Left ventricle myocardium superior (tissue), 1 donor: ENCODE data around the gene AGAP1. TPM values are rescaled to one million over a fixed set of nuclear protein-coding genes. Genes with fewer than 3 reads are reported as not detected.
A peak's percentile ranks its signal among the peaks of the same experiment; 100 is the strongest.
"Not testable (repeated sequence)": the region's sequence is repeated elsewhere in the genome, so short reads cannot be mapped to it uniquely, and the experiment has no call there.

Source experiments
- ATAC-seq: fragments of 200-7000 bp; cut with Tn5 transposase; one replicate; pipeline ENCODE4 v1.9.1; 2020; ENCODE audit warnings: mild to moderate bottlenecking, moderate library complexity
- DNase-seq: peaks from one replicate; pipeline ENCODE4 v3.0.0-alpha.2; 2020
- intact Hi-C: fragments of 100-400 bp; cut with micrococcal nuclease; formaldehyde crosslinking; loops from one replicate; pipeline ENCODE4 v1.11.0; 2022
- total RNA-seq: library from RNA; stranded (reverse); fragmentation: NEBNext Ultra II Directional; extraction: Animal tissue kit (Norgen Biotek cat#: 25700); gene quantifications from one replicate; pipeline ENCODE4 v1.2.1, GENCODE V29; 2021
- donor health status: DM: no; HTN: yes; CAD: no; lungs with severe emphysema.

AGAP1 gene
- total RNA-seq, 1 donor from 2014 or later = 22.3 TPM

- peak; percentile 81 for DNase-seq
- intact Hi-C loops = loop anchor here (2.0 to 10.0 kb wide), 2 partner anchors 79 to 151 kb away; no protein-coding TSS in a partner anchor
Measured at GRCh38 chr2:235595422-235596010, 101.7 kb downstream of the AGAP1 start.

GRCh38 chr2:235596272-235596671 is 102.4 kb downstream of the AGAP1 start:
- no peak for DNase-seq
- no peak for ATAC-seq
- intact Hi-C loops = loop anchor here (10.0 kb wide), 1 partner anchor 79 kb away; no protein-coding TSS in a partner anchor

More at GRCh38 chr2:235595422-235596010, 101.7 kb downstream of the AGAP1 start:
- ATAC-seq = peak; percentile 77

GRCh38 chr2:235597081-235597615 is 103.3 kb downstream of the AGAP1 start:
- intact Hi-C loops = loop anchor here (10.0 kb wide), 1 partner anchor 78 kb away; no protein-coding TSS in a partner anchor
- DNase-seq (no peak), ATAC-seq (no peak)

- intact Hi-C loops = loop anchor here (10.0 kb wide), 1 partner anchor 77 kb away; no protein-coding TSS in a partner anchor
- no peak for ATAC-seq
- DNase-seq = no peak
Measured at GRCh38 chr2:235598026-235598425, 104.2 kb downstream of the AGAP1 start.

- intact Hi-C loops = loop anchor here (10.0 kb wide), 1 partner anchor 76 kb away; no protein-coding TSS in a partner anchor
- no peak for DNase-seq
- no peak for ATAC-seq
Measured at GRCh38 chr2:235598532-235599531, 105.0 kb downstream of the AGAP1 start.

- no peak for ATAC-seq
- intact Hi-C loops = loop anchor here (10.0 kb wide), 1 partner anchor 75 kb away; no protein-coding TSS in a partner anchor
- DNase-seq = no peak
Measured at GRCh38 chr2:235599596-235600338, 105.9 kb downstream of the AGAP1 start.

GRCh38 chr2:235600406-235600805 is 106.6 kb downstream of the AGAP1 start:
- DNase-seq = no peak
- intact Hi-C loops = no loop called here

GRCh38 chr2:235600926-235601325 is 107.1 kb downstream of the AGAP1 start:
- ATAC-seq (no peak), DNase-seq (no peak)
- intact Hi-C loops = no loop called here

More at GRCh38 chr2:235600406-235600805, 106.6 kb downstream of the AGAP1 start:
- ATAC-seq = no peak

- no peak for DNase-seq
- ATAC-seq = no peak
- intact Hi-C loops = no loop called here
Measured at GRCh38 chr2:235601960-235602704, 108.3 kb downstream of the AGAP1 start.

GRCh38 chr2:235602971-235603370 is 109.1 kb downstream of the AGAP1 start:
- intact Hi-C loops, DNase-seq, ATAC-seq: not testable (repeated sequence)

- DNase-seq (no peak), ATAC-seq (no peak)
- intact Hi-C loops = no loop called here
Measured at GRCh38 chr2:235603659-235604058, 109.8 kb downstream of the AGAP1 start.

- ATAC-seq (peak; percentile 91), DNase-seq (peak; percentile 87)
- intact Hi-C loops = no loop called here
Measured at GRCh38 chr2:235605312-235606003, 111.6 kb downstream of the AGAP1 start.

- DNase-seq (no peak), ATAC-seq (no peak)
- intact Hi-C loops = no loop called here
Measured at GRCh38 chr2:235606004-235606715, 112.3 kb downstream of the AGAP1 start.

GRCh38 chr2:235607546-235608199 is 113.8 kb downstream of the AGAP1 start:
- DNase-seq (no peak), ATAC-seq (no peak)
- intact Hi-C loops = no loop called here

GRCh38 chr2:235608200-235608887 is 114.5 kb downstream of the AGAP1 start:
- DNase-seq (peak; percentile 41), ATAC-seq (peak; percentile 44)
- intact Hi-C loops = no loop called here

GRCh38 chr2:235609321-235609720 is 115.5 kb downstream of the AGAP1 start:
- ATAC-seq (no peak), DNase-seq (no peak)
- intact Hi-C loops = no loop called here
